ENCODE measurements around the gene SPATA17. TPM values are rescaled to one million over a fixed set of nuclear protein-coding genes. Genes with fewer than 3 reads are reported as not detected.

Gene SPATA17
- polyA plus RNA-seq, 1 donor from 2014 or later, result 3.1 TPM

- Histone ChIP-seq H3K4me3 (ENCODE audit: low read length) (no peak overlapping the region), H3K79me2 (replicated peaks; ENCODE audit: insufficient read depth, low read length) (no peaks in the 10 kb centered on the region), H3K9ac (ENCODE audit: low read length) (no peak overlapping the region), H3K9me3 (ENCODE audit: low read length) (no peaks in the 10 kb centered on the region), H3K27ac (ENCODE audit: low read length) (no peak overlapping the region), H3K27me3 (ENCODE audit: insufficient read depth, low read depth, low read length) (no peaks in the 10 kb centered on the region), H3K36me3 (ENCODE audit: insufficient read depth, low read length) (no peaks in the 10 kb centered on the region), H4K20me1 (ENCODE audit: insufficient read depth) (no peaks in the 10 kb centered on the region), H3K4me2 (ENCODE audit: low read length) (no peak overlapping the region), H3K9me2 (ENCODE audit: insufficient read depth, low read length) (no peaks in the 10 kb centered on the region), H2AFZ (ENCODE audit: low read depth, low read length) (no peak overlapping the region), H3F3A (ENCODE audit: insufficient read depth, low read length, poor library complexity, severe bottlenecking) (no peaks in the 10 kb centered on the region)
- no peak for TF ChIP-seq RAD21 (conservative IDR thresholded peaks at IDR 0.05)
- no peak for TF ChIP-seq TAF1 (IDR thresholded peaks at IDR 0.05; ENCODE audit: low read depth)
- no peak for TF ChIP-seq CTCF (IDR thresholded peaks at IDR 0.05; ENCODE audit: poor library complexity, severe bottlenecking)
- no peak for TF ChIP-seq EP300 (conservative IDR thresholded peaks at IDR 0.05; ENCODE audit: poor library complexity, severe bottlenecking)
- TF ChIP-seq, protein P1, sequence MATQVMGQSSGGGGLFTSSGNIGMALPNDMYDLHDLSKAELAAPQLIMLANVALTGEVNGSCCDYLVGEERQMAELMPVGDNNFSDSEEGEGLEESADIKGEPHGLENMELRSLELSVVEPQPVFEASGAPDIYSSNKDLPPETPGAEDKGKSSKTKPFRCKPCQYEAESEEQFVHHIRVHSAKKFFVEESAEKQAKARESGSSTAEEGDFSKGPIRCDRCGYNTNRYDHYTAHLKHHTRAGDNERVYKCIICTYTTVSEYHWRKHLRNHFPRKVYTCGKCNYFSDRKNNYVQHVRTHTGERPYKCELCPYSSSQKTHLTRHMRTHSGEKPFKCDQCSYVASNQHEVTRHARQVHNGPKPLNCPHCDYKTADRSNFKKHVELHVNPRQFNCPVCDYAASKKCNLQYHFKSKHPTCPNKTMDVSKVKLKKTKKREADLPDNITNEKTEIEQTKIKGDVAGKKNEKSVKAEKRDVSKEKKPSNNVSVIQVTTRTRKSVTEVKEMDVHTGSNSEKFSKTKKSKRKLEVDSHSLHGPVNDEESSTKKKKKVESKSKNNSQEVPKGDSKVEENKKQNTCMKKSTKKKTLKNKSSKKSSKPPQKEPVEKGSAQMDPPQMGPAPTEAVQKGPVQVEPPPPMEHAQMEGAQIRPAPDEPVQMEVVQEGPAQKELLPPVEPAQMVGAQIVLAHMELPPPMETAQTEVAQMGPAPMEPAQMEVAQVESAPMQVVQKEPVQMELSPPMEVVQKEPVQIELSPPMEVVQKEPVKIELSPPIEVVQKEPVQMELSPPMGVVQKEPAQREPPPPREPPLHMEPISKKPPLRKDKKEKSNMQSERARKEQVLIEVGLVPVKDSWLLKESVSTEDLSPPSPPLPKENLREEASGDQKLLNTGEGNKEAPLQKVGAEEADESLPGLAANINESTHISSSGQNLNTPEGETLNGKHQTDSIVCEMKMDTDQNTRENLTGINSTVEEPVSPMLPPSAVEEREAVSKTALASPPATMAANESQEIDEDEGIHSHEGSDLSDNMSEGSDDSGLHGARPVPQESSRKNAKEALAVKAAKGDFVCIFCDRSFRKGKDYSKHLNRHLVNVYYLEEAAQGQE (IDR thresholded peaks at IDR 0.05; ENCODE audit: borderline replicate concordance), result no peak
- no peak for TF ChIP-seq MXI1 (conservative IDR thresholded peaks at IDR 0.05; ENCODE audit: poor library complexity, severe bottlenecking)
- TF ChIP-seq POLR2AphosphoS5 (IDR thresholded peaks at IDR 0.05), result no peak
- TF ChIP-seq SMC3 (conservative IDR thresholded peaks at IDR 0.05; ENCODE audit: poor library complexity), result no peak
- no peak for TF ChIP-seq EZH2 (IDR thresholded peaks at IDR 0.05; ENCODE audit: borderline replicate concordance, insufficient read depth, low read length, poor library complexity, severe bottlenecking)
Observed at GRCh38 chr1:217888328-217888727, 257.2 kb downstream of the SPATA17 start.

DNA sequence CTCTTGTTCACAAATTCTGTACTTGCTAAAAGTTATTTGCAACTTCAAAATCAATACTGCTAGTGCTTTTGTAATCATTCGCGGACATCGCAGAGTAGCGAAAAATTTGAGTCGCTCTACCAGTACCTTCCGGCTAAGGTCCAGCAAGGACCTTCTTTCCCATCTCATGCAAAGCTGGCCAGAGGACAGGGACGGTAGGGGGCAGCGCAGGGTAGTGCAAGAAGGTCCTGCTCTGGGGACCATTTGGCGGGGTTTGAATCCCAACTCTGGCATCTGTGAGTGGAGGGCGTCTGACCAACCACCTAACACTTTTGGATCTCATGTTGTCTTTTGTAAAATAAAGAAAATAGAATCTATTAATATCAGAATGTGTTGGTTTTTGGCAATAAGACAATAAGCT, 258.3 kb downstream of the SPATA17 start:
- Histone ChIP-seq H3K9me2 (ENCODE audit: insufficient read depth, low read length) (no peaks in the 10 kb centered on the region), H3K9me3 (ENCODE audit: low read length) (no peaks in the 10 kb centered on the region), H3K27ac (ENCODE audit: low read length) (no peak overlapping the region), H3K4me3 (ENCODE audit: low read length) (no peak overlapping the region), H4K20me1 (ENCODE audit: insufficient read depth) (no peaks in the 10 kb centered on the region), H3K9ac (ENCODE audit: low read length) (no peak overlapping the region), H3F3A (ENCODE audit: insufficient read depth, low read length, poor library complexity, severe bottlenecking) (no peaks in the 10 kb centered on the region), H3K36me3 (ENCODE audit: insufficient read depth, low read length) (no peaks in the 10 kb centered on the region), H3K79me2 (replicated peaks; ENCODE audit: insufficient read depth, low read length) (no peaks in the 10 kb centered on the region), H3K4me2 (ENCODE audit: low read length) (no peak overlapping the region), H2AFZ (ENCODE audit: low read depth, low read length) (no peak overlapping the region), H3K27me3 (ENCODE audit: insufficient read depth, low read depth, low read length) (no peaks in the 10 kb centered on the region)
- no peak for TF ChIP-seq CTCF (IDR thresholded peaks at IDR 0.05; ENCODE audit: poor library complexity, severe bottlenecking)
- no peak for TF ChIP-seq EZH2 (IDR thresholded peaks at IDR 0.05; ENCODE audit: borderline replicate concordance, insufficient read depth, low read length, poor library complexity, severe bottlenecking)
- TF ChIP-seq EP300 (conservative IDR thresholded peaks at IDR 0.05; ENCODE audit: poor library complexity, severe bottlenecking), result no peak
- TF ChIP-seq, protein P1 (IDR thresholded peaks at IDR 0.05; ENCODE audit: borderline replicate concordance), result no peak
- no peak for TF ChIP-seq MXI1 (conservative IDR thresholded peaks at IDR 0.05; ENCODE audit: poor library complexity, severe bottlenecking)
- TF ChIP-seq SMC3 (conservative IDR thresholded peaks at IDR 0.05; ENCODE audit: poor library complexity), result no peak
- no peak for TF ChIP-seq TAF1 (IDR thresholded peaks at IDR 0.05; ENCODE audit: low read depth)
- TF ChIP-seq RAD21 (conservative IDR thresholded peaks at IDR 0.05), result no peak
- no peak for TF ChIP-seq POLR2AphosphoS5 (IDR thresholded peaks at IDR 0.05)

Measured in neural cell (in vitro differentiated cells).